K562 (cell line): ENCODE measurements around the gene ODAD3. TPM values are rescaled to one million over a fixed set of nuclear protein-coding genes. Genes with fewer than 3 reads are reported as not detected.

ENCODE experiments used
- ATAC-seq: fragments of 200-7000 bp; cut with Tn5 transposase; 3 replicates; pipeline ENCODE4 v1.9.1; 2020; ENCODE audit warnings: moderate library complexity
- BruUV-seq: library from RNA; stranded (reverse); fragments of 400-500 nt; replicated peaks from 2 replicates; lab custom pipeline; 2021; lab: Mats Ljungman, UMichigan
- CTCF ChIA-PET: fragments of 300-600 bp; formaldehyde crosslinking; extraction: SDS; loops from one replicate; lab custom pipeline; 2021; ENCODE audit warnings: low intra/inter-chr PET ratio; lab: Yijun Ruan, JAX
- POLR2A ChIA-PET: fragments of 300-600, 350-650 bp; sonication (Branson Sonifier 250); formaldehyde crosslinking; extraction: SDS; loops from one replicate; lab custom pipeline; 2021; ENCODE audit warnings: antibody characterized with exemption, inconsistent platforms; lab: Yijun Ruan, JAX
- DNase-seq, 4 experiments: peaks; one replicate each; pipeline versions ENCODE4 v3.0.0 to v3.0.0-alpha.2; 2011 to 2018; ENCODE audit warnings: low spot score in 3 of 4, mixed read lengths in 3 of 4; ENCODE audit errors: extremely low read depth in 1 of 4
- FAIRE-seq: peaks from 2 replicates; lab custom pipeline; 2011; peaks lifted over from hg19 to GRCh38; lab: Jason Lieb, UNC
- H2AFZ ChIP-seq: 2 replicates; pipeline ENCODE4 v1.6.0; 2011; ENCODE audit warnings: low read depth, low read length, control low read depth, inconsistent platforms
- H3K27ac ChIP-seq: fragments of 200-600 bp; 3 replicates; pipeline ENCODE4 v1.8.0; 2011; ENCODE audit warnings: low read depth, mild to moderate bottlenecking, control low read depth, inconsistent platforms, low read length, moderate library complexity, mixed read lengths; ENCODE audit errors: extremely low read depth
- H3K27me3 ChIP-seq, 2 experiments: fragments of 300-600 bp in 1 of 2; 2 replicates in 1 of 2; 3 replicates in 1 of 2; pipeline versions ENCODE4 v1.6.0 to v1.8.0; 2011; ENCODE audit warnings: inconsistent platforms in 2 of 2, low read length in 2 of 2, mild to moderate bottlenecking in 1 of 2, mixed read lengths in 1 of 2, moderate library complexity in 1 of 2; ENCODE audit not compliant: control insufficient read depth in 2 of 2, insufficient read depth in 2 of 2
- H3K36me3 ChIP-seq: fragments of 300-600 bp; 3 replicates; pipeline ENCODE4 v1.8.0; 2011; ENCODE audit warnings: mild to moderate bottlenecking, low read length, inconsistent platforms; ENCODE audit not compliant: control insufficient read depth, insufficient read depth
- H3K4me1 ChIP-seq, 2 experiments: fragments of 200-600 bp in 1 of 2; replicated peaks in 1 of 2; 2 replicates in 1 of 2; 3 replicates in 1 of 2; pipeline versions ENCODE4 v1.5.1 to v1.8.0; 2011; ENCODE audit warnings: inconsistent platforms in 2 of 2, low read length in 2 of 2, mild to moderate bottlenecking in 1 of 2, mixed read lengths in 1 of 2, moderate library complexity in 1 of 2; ENCODE audit not compliant: control insufficient read depth in 2 of 2, insufficient read depth in 2 of 2
- H3K4me2 ChIP-seq: 2 replicates; pipeline ENCODE4 v1.6.1; 2011; ENCODE audit warnings: low read length, control low read depth, inconsistent platforms, mixed read lengths; ENCODE audit not compliant: insufficient read depth
- H3K4me3 ChIP-seq: fragments of 200-600 bp; sonication (generic), shearing (Covaris generic); 2 replicates; pipeline ENCODE4 v1.5.1; 2016; ENCODE audit warnings: control low read depth, inconsistent platforms
- H3K79me2 ChIP-seq: fragments of 200-600 bp; 3 replicates; pipeline ENCODE4 v1.8.0; 2011; ENCODE audit warnings: low read length, inconsistent platforms; ENCODE audit not compliant: control insufficient read depth, insufficient read depth
- H3K9ac ChIP-seq, 2 experiments: 2 replicates each; pipeline versions ENCODE4 v1.6.0 to v1.6.1; 2011; ENCODE audit warnings: low read depth in 2 of 2, low read length in 2 of 2, control low read depth in 1 of 2, inconsistent platforms in 1 of 2, mild to moderate bottlenecking in 1 of 2, mixed read lengths in 1 of 2; ENCODE audit not compliant: insufficient read depth in 1 of 2
- H3K9me1 ChIP-seq: one replicate; pipeline ENCODE4 v1.6.0; 2011; ENCODE audit warnings: inconsistent platforms, mild to moderate bottlenecking, low read length, moderate library complexity; ENCODE audit not compliant: control insufficient read depth, insufficient read depth
- H3K9me3 ChIP-seq: replicated peaks from 2 replicates; pipeline ENCODE4 v1.5.1; 2011; ENCODE audit warnings: low read depth, low read length, inconsistent platforms; ENCODE audit not compliant: control insufficient read depth, insufficient read depth
- H4K20me1 ChIP-seq: replicated peaks from 2 replicates; pipeline ENCODE4 v1.6.1; 2011; ENCODE audit warnings: low read length, inconsistent platforms, mixed read lengths; ENCODE audit not compliant: control insufficient read depth, insufficient read depth
- CBX3 ChIP-seq, 2 experiments: IDR thresholded peaks; 1 replicate in 1 of 2; 2 replicates in 1 of 2; pipeline ENCODE4 v1.6.1; 2012; ENCODE audit warnings: inconsistent platforms in 2 of 2, low read length in 2 of 2, borderline replicate concordance in 1 of 2, control low read depth in 1 of 2
- TFE3 ChIP-seq: fragments of 450-650 bp; formaldehyde crosslinking; IDR thresholded peaks from 2 replicates; pipeline ENCODE4 v1.4.0; 2020; ENCODE audit warnings: mild to moderate bottlenecking, mixed read lengths
- YY1 ChIP-seq, 3 experiments: IDR thresholded peaks; 2 replicates each; pipeline ENCODE4 v1.6.1; 2011; ENCODE audit warnings: low read length in 2 of 3, mild to moderate bottlenecking in 2 of 3, moderate library complexity in 2 of 3, borderline replicate concordance in 1 of 3, control low read depth in 1 of 3, low read depth in 1 of 3; ENCODE audit not compliant: insufficient read depth in 3 of 3, insufficient replicate concordance in 2 of 3, control insufficient read depth in 1 of 3, insufficient read length in 1 of 3; ENCODE audit errors: extremely low read depth in 1 of 3
- WGBS: fragments of 100-300 bp; shearing (Covaris generic); methylation state at CpG from one replicate; pipeline ENCODE4 v1.1.6; 2016; ENCODE audit warnings: low coverage, mixed read lengths; ENCODE audit not compliant: insufficient coverage; ENCODE audit errors: missing lambda C conversion rate; 5-methylcytosine and 5-hydroxymethylcytosine counted together
- in situ Hi-C: fragments of 300-500 bp; cut with MboI; formaldehyde crosslinking; loops from 4 replicates; pipeline ENCODE4 v1.15.0; 2018; ENCODE audit warnings: inconsistent platforms, mixed read lengths
- intact Hi-C: fragments of 100-400 bp; cut with micrococcal nuclease; formaldehyde crosslinking; loops from 2 replicates; pipeline ENCODE4 v1.14.2; 2022
- polyA plus RNA-seq, 8 experiments: library from polyadenylated mRNA; depleted of rRNA in 4 of 8; stranded (reverse) in 5 of 8; unstranded in 3 of 8; fragments of >200 nt; fragmentation: Nextera tagmentation in 2 of 8; fragmentation: Illumina TruSeq in 1 of 8; extraction: Ambion mirVana in 2 of 8; extraction: Trizol in 1 of 8; gene quantifications; 2 replicates each; pipeline versions ENCODE4 v1.2.1 to v1.2.3, GENCODE V29; 2011 to 2014; ENCODE audit warnings: inconsistent platforms in 1 of 8, missing spikeins in 1 of 8
- total RNA-seq, 7 experiments: library from RNA; depleted of rRNA in 6 of 7; stranded (reverse); fragments of >200 nt in 6 of 7; fragmentation: Illumina TruSeq in 2 of 7; extraction: Trizol in 2 of 7; gene quantifications; 2 replicates each; pipeline versions ENCODE4 v1.2.1 to v1.2.3, GENCODE V29; 2011 to 2021; ENCODE audit warnings: low replicate concordance in 1 of 7

The ODAD3 gene
- total and polyA plus RNA-seq, 9 of the 15 experiments (the other 6 are each of a cell fraction or from before 2014, with no cell fraction given): 0.07 to 0.72 (median 0.14) TPM; not detected in 2

- H3K27ac ChIP-seq: no peak overlapping the region
- ChIA-PET CTCF (no interaction called here), POLR2A (interaction anchor here (0.7 to 1.1 kb wide), 2 partner anchors 9 to 15 kb away, joined by 3 read pairs; no protein-coding TSS in a partner anchor)
- DNase-seq (peak in 1 of 4 experiments; percentile 2), ATAC-seq (no peak), FAIRE-seq (no peak)
- in situ Hi-C loops: no loop called here
- H3K9me3 ChIP-seq: peaks cover 3% of the 10 kb centered on the region; the same call in 1 of the 2 replicates
- 20% methylated on average over 3 of the region's 4 CpGs for WGBS
- no peaks in the 10 kb centered on the region; a peak in 2 of 5 replicates for H3K4me1 ChIP-seq
- BruUV-seq: no TSS peak
- H3K36me3 ChIP-seq: no peaks in the 10 kb centered on the region
- TF ChIP-seq YY1 (IDR thresholded peaks at IDR 0.05; ENCODE audit: borderline replicate concordance in 1 of 3, control insufficient read depth in 1 of 3, extremely low read depth in 1 of 3, insufficient read depth in 3 of 3, insufficient read length in 1 of 3, insufficient replicate concordance in 2 of 3, low read depth in 1 of 3, low read length in 2 of 3) (peak in 1 of 3 experiments; percentile 57), CBX3 (IDR thresholded peaks at IDR 0.05; ENCODE audit: borderline replicate concordance in 1 of 2, low read length in 2 of 2) (peak in 1 of 2 experiments; percentile 76; a peak in 1 of 3 replicates), TFE3 (CRISPR knock-in tag) (no peak)
- intact Hi-C loops: no loop called here
- no peaks in the 10 kb centered on the region for H3K9me1 ChIP-seq
- H4K20me1 ChIP-seq: no peaks in the 10 kb centered on the region
- no peaks in the 10 kb centered on the region for H3K79me2 ChIP-seq
- H3K4me3 ChIP-seq: no peak overlapping the region
- no peak overlapping the region for H3K9ac ChIP-seq
- H3K27me3 ChIP-seq: no peaks in the 10 kb centered on the region
- no peak overlapping the region for H3K4me2 ChIP-seq
- H2AFZ ChIP-seq: no peak overlapping the region
Measured at GRCh38 chr19:11390933-11391680, 43.8 kb downstream of the ODAD3 start.
